Measurements from ENCODE around the gene PGM2. TPM values are rescaled to one million over a fixed set of nuclear protein-coding genes. Genes with fewer than 3 reads are reported as not detected.

Gene PGM2
- total and polyA plus RNA-seq, 4 donors: 4.0 to 11.9 (median 7.9) TPM

- no peaks in the 10 kb centered on the region for H3K27me3 ChIP-seq (ENCODE audit: control insufficient read depth in 4 of 4, insufficient read depth in 4 of 4, low read length in 3 of 4)
- H3K4me3 ChIP-seq (ENCODE audit: low read depth in 1 of 3, low read length in 3 of 3): no peak overlapping the region
- no peak for DNase-seq (ENCODE audit: low spot score)
- H3K36me3 ChIP-seq (ENCODE audit: control insufficient read depth in 4 of 4, insufficient read depth in 3 of 4, low read depth in 1 of 4, low read length in 3 of 4): peaks cover 5 to 54% (median 26%) of the 10 kb centered on the region in 4 donors
- no peaks in the 10 kb centered on the region for H3K9me3 ChIP-seq (ENCODE audit: control insufficient read depth in 4 of 4, low read length in 3 of 4)
- 89% methylated on average over 5 of the region's 5 CpGs for WGBS
- H3K4me1 ChIP-seq (ENCODE audit: control insufficient read depth in 4 of 4, insufficient read depth in 4 of 4, low read length in 3 of 4): no peaks in the 10 kb centered on the region
- TF ChIP-seq HNF4G (IDR thresholded peaks at IDR 0.05): no peak
- TF ChIP-seq TAF1 (conservative IDR thresholded peaks at IDR 0.05): no peak
- TF ChIP-seq ZBTB33 (IDR thresholded peaks at IDR 0.05): no peak
- TF ChIP-seq HNF4A (conservative IDR thresholded peaks at IDR 0.05): no peak
- no peak for TF ChIP-seq SP1 (IDR thresholded peaks at IDR 0.05)
- TF ChIP-seq NR2F2 (IDR thresholded peaks at IDR 0.05): no peak
- no peak for TF ChIP-seq GABPA (IDR thresholded peaks at IDR 0.05 in 1 of 2, conservative IDR thresholded peaks at IDR 0.05 in 1 of 2)
- TF ChIP-seq JUND (IDR thresholded peaks at IDR 0.05): no peak
- TF ChIP-seq MAX (IDR thresholded peaks at IDR 0.05): no peak
- H3K27ac ChIP-seq (ENCODE audit: low read depth in 1 of 2, low read length in 2 of 2): no peak overlapping the region
- H3K9ac ChIP-seq (ENCODE audit: low read depth in 1 of 2, low read length in 2 of 2): no peak overlapping the region
These were observed 8.5 kb downstream of the PGM2 start for GRCh38 chr4:37835031-37835430.

- Histone ChIP-seq H3K36me3 (ENCODE audit: control insufficient read depth in 4 of 4, insufficient read depth in 3 of 4, low read depth in 1 of 4, low read length in 3 of 4) (peaks cover 5 to 53% (median 26%) of the 10 kb centered on the region in 4 donors), H3K4me1 (ENCODE audit: control insufficient read depth in 4 of 4, insufficient read depth in 4 of 4, low read length in 3 of 4) (no peaks in the 10 kb centered on the region), H3K27me3 (ENCODE audit: control insufficient read depth in 4 of 4, insufficient read depth in 4 of 4, low read length in 3 of 4) (no peaks in the 10 kb centered on the region), H3K9ac (ENCODE audit: low read depth in 1 of 2, low read length in 2 of 2) (no peak overlapping the region), H3K4me3 (ENCODE audit: low read depth in 1 of 3, low read length in 3 of 3) (no peak overlapping the region), H3K27ac (ENCODE audit: low read depth in 1 of 2, low read length in 2 of 2) (no peak overlapping the region), H3K9me3 (ENCODE audit: control insufficient read depth in 4 of 4, low read length in 3 of 4) (no peaks in the 10 kb centered on the region)
- 81% methylated on average over 6 of the region's 6 CpGs for WGBS
- TF ChIP-seq RXRA (IDR thresholded peaks at IDR 0.05): no peak
- no peak for TF ChIP-seq HNF4A (conservative IDR thresholded peaks at IDR 0.05)
- no peak for TF ChIP-seq ATF3 (IDR thresholded peaks at IDR 0.05)
- no peak for TF ChIP-seq HNF4G (IDR thresholded peaks at IDR 0.05)
- TF ChIP-seq RAD21 (IDR thresholded peaks at IDR 0.05): no peak
- TF ChIP-seq GABPA (IDR thresholded peaks at IDR 0.05 in 1 of 2, conservative IDR thresholded peaks at IDR 0.05 in 1 of 2): no peak
- TF ChIP-seq JUND (IDR thresholded peaks at IDR 0.05): no peak
- no peak for TF ChIP-seq MAX (IDR thresholded peaks at IDR 0.05)
- no peak for TF ChIP-seq EGR1 (IDR thresholded peaks at IDR 0.05; ENCODE audit: low read depth in 2 of 2)
- no peak for DNase-seq (ENCODE audit: low spot score)
These were observed 9.3 kb downstream of the PGM2 start for GRCh38 chr4:37835806-37836205.

GRCh38 chr4:37836274-37836673 lies 9.8 kb downstream of the PGM2 start:
- H3K36me3 ChIP-seq (ENCODE audit: control insufficient read depth in 4 of 4, insufficient read depth in 3 of 4, low read depth in 1 of 4, low read length in 3 of 4): peaks cover 6 to 51% (median 27%) of the 10 kb centered on the region in 4 donors
- H3K4me3 ChIP-seq (ENCODE audit: low read depth in 1 of 3, low read length in 3 of 3): no peak overlapping the region
- H3K27ac ChIP-seq (ENCODE audit: low read depth in 1 of 2, low read length in 2 of 2): no peak overlapping the region
- H3K9me3 ChIP-seq (ENCODE audit: control insufficient read depth in 4 of 4, low read length in 3 of 4): no peaks in the 10 kb centered on the region
- no peak for DNase-seq (ENCODE audit: low spot score)
- TF ChIP-seq EGR1 (IDR thresholded peaks at IDR 0.05; ENCODE audit: low read depth in 2 of 2): no peak
- TF ChIP-seq MAX (IDR thresholded peaks at IDR 0.05): no peak
- TF ChIP-seq RXRA (IDR thresholded peaks at IDR 0.05): no peak
- TF ChIP-seq JUND (IDR thresholded peaks at IDR 0.05): no peak
- TF ChIP-seq CTCF (IDR thresholded peaks at IDR 0.05; ENCODE audit: low read depth, low read length, missing input control): no peak
- TF ChIP-seq REST (IDR thresholded peaks at IDR 0.05): no peak
- no peak for TF ChIP-seq FOXA1 (IDR thresholded peaks at IDR 0.05)
- no peak for TF ChIP-seq ZBTB33 (IDR thresholded peaks at IDR 0.05)
- no peak for TF ChIP-seq YY1 (IDR thresholded peaks at IDR 0.05)
- 88% methylated on average over 10 of the region's 10 CpGs for WGBS
- H3K27me3 ChIP-seq (ENCODE audit: control insufficient read depth in 4 of 4, insufficient read depth in 4 of 4, low read length in 3 of 4): no peaks in the 10 kb centered on the region
- no peak overlapping the region for H3K9ac ChIP-seq (ENCODE audit: low read depth in 1 of 2, low read length in 2 of 2)
- H3K4me1 ChIP-seq (ENCODE audit: control insufficient read depth in 4 of 4, insufficient read depth in 4 of 4, low read length in 3 of 4): no peaks in the 10 kb centered on the region

Data from liver (tissue), 9 donors.